Activated gamma-delta T cell treated with Interleukin-2 at 50 U/mL for 16 hours (primary cell): ENCODE measurements around the gene RNF146.
"Not testable (repeated sequence)": the region's sequence is repeated elsewhere in the genome, so short reads cannot be mapped to it uniquely, and the experiment has no call there.

Experiments
- DNase-seq: peaks from one replicate; pipeline ENCODE4 v3.0.0-alpha.2; 2020

The RNF146 gene

GRCh38 chr6:127266178-127266891 is at the start of gene RNF146:
Gene RNF146, plus strand, starts transcription at chr6:127266864. Its CDS starts 13,475 bp downstream, at chr6:127280339.
- DNase-seq, result peak; percentile 63

GRCh38 chr6:127219869-127220268 is 46.8 kb upstream of the RNF146 start:
- no peak for DNase-seq

GRCh38 chr6:127221201-127221600 is 45.5 kb upstream of the RNF146 start:
- DNase-seq, result no peak

GRCh38 chr6:127222418-127222817 is 44.2 kb upstream of the RNF146 start:
- DNase-seq, result no peak

GRCh38 chr6:127225497-127225896 is 41.2 kb upstream of the RNF146 start:
- DNase-seq, result no peak

- DNase-seq, result not testable (repeated sequence)
Observed at GRCh38 chr6:127233819-127234218, 32.8 kb upstream of the RNF146 start.

- no peak for DNase-seq
Observed at GRCh38 chr6:127243501-127243900, 23.2 kb upstream of the RNF146 start.

- DNase-seq, result no peak
Observed at GRCh38 chr6:127247114-127248096, 19.3 kb upstream of the RNF146 start.

GRCh38 chr6:127249621-127250020 is 17.0 kb upstream of the RNF146 start:
- DNase-seq, result no peak

GRCh38 chr6:127255286-127255685 is 11.4 kb upstream of the RNF146 start:
- DNase-seq, result no peak

GRCh38 chr6:127262896-127263295 is 3.8 kb upstream of the RNF146 start:
- DNase-seq, result no peak

GRCh38 chr6:127263481-127263880 is 3.2 kb upstream of the RNF146 start:
- no peak for DNase-seq

GRCh38 chr6:127266892-127267645 is 405 bp downstream of the RNF146 start:
- DNase-seq, result peak; percentile 46

- no peak for DNase-seq
Observed at GRCh38 chr6:127267646-127268625, 1.3 kb downstream of the RNF146 start.

- no peak for DNase-seq
Observed at GRCh38 chr6:127272576-127272975, 5.9 kb downstream of the RNF146 start.

GRCh38 chr6:127273499-127273898 is 6.8 kb downstream of the RNF146 start:
- DNase-seq, result no peak

- no peak for DNase-seq
Observed at GRCh38 chr6:127276331-127276730, 9.7 kb downstream of the RNF146 start.

GRCh38 chr6:127277878-127278843 is 11.5 kb downstream of the RNF146 start:
- no peak for DNase-seq

- DNase-seq, result no peak
Observed at GRCh38 chr6:127279815-127280214, 13.2 kb downstream of the RNF146 start.

GRCh38 chr6:127282184-127282583 is 15.5 kb downstream of the RNF146 start:
- DNase-seq, result no peak

GRCh38 chr6:127288705-127289104 is 22.0 kb downstream of the RNF146 start:
- DNase-seq, result no peak
